Measurements from ENCODE around the gene C15orf61.

The C15orf61 gene

GRCh38 chr15:67512933-67513714 is 7.8 kb upstream of the C15orf61 start:
- no peak for DNase-seq (ENCODE audit: extremely low read depth in 1 of 2, low read depth in 1 of 2)

DNA sequence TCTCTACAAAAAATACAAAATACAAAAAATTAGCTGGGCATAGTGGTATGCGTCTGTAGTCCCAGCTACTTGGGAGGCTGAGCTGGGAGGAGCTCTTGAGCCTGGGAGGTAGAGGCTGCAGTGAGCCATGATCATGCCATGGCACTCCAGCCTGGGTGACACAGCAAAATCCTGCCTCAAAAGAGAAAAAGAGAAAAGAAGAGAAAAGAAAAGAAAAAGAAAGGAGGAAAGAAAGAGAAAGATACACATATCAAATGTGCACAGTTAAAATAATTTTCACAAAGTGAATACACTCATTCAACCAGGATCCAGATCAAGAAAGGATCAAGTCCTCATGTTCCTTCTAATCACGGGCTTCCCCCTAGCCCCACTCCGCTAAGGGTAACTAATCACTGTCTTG is 5.8 kb upstream of the C15orf61 start:
- no peak for DNase-seq (ENCODE audit: extremely low read depth in 1 of 2, low read depth in 1 of 2)

- no peak for DNase-seq (ENCODE audit: extremely low read depth in 1 of 2, low read depth in 1 of 2)
Observed at GRCh38 chr15:67515557-67515956, 5.4 kb upstream of the C15orf61 start.

- DNase-seq (ENCODE audit: extremely low read depth in 1 of 2, low read depth in 1 of 2), result no peak
Observed at GRCh38 chr15:67520321-67521028, 456 bp upstream of the C15orf61 start.

GRCh38 chr15:67521783-67522568 is 1.0 kb downstream of the C15orf61 start:
- no peak for DNase-seq (ENCODE audit: extremely low read depth in 1 of 2, low read depth in 1 of 2)

GRCh38 chr15:67523330-67523729 is 2.4 kb downstream of the C15orf61 start:
- DNase-seq (ENCODE audit: extremely low read depth in 1 of 2, low read depth in 1 of 2), result no peak

DNA sequence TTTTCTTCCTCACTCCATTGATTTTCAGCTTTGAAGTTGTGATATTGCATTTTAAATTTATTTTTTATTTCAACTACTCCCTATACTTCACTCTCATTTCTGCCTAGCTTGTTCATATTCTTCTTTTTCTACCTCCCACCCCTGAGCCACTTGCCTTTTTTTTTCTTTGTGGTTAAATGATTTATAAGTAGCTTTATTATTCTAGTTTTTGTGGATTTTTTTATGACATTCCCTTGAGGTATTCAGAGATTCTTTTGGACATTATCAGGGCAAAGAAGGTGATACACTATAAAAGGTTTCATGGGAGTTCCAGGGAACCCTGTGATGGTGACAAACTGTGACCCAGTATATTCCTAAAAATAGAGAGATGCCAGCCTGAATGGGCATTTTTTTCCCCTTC is 3.3 kb downstream of the C15orf61 start:
- DNase-seq (ENCODE audit: extremely low read depth in 1 of 2, low read depth in 1 of 2), result no peak

DNA sequence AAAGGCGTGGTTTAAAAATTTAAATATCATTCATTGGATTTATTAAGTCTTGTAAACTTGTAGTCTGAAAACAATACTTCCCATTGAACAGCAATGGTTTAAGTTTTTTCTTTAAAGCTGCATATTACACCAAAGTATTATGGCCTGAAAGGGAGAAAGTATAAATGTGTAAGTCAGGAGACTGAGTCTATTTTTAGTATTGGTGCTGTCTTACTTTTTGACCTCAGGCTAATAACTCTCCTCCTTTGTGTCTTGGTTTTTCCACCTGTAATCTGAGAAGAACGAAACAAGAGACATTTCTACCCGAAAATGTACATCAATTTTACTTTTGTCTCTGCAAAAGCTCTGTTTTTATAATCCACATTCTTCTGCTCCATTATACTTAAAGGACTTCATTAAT is 7.6 kb downstream of the C15orf61 start:
- no peak for DNase-seq (ENCODE audit: extremely low read depth in 1 of 2, low read depth in 1 of 2)

GRCh38 chr15:67531379-67531914 is 10.5 kb downstream of the C15orf61 start:
- DNase-seq (ENCODE audit: extremely low read depth in 1 of 2, low read depth in 1 of 2), result no peak

DNA sequence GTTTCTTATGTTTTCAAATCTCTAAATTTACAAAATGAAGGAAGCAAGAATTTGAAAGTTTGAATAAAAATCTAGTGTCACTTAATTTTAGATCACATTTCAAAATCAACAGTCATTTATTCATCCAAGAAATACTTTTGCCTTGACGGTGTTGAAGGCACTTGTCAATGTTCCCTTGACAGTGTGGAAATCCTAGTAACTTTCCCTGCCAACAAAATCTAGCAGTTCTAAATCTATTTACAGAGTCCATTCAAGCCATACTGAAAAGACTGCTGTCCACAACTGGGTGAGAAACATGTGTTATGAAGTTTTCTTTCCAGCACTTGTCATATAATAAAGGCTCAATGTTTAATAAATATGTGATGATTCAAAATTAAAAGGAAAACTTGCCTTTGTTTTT is 12.9 kb downstream of the C15orf61 start:
- no peak for DNase-seq (ENCODE audit: extremely low read depth in 1 of 2, low read depth in 1 of 2)

GRCh38 chr15:67534360-67534759 is 13.4 kb downstream of the C15orf61 start:
- no peak for DNase-seq (ENCODE audit: extremely low read depth in 1 of 2, low read depth in 1 of 2)

GRCh38 chr15:67537771-67538170 is 16.8 kb downstream of the C15orf61 start:
- no peak for DNase-seq (ENCODE audit: extremely low read depth in 1 of 2, low read depth in 1 of 2)

DNA sequence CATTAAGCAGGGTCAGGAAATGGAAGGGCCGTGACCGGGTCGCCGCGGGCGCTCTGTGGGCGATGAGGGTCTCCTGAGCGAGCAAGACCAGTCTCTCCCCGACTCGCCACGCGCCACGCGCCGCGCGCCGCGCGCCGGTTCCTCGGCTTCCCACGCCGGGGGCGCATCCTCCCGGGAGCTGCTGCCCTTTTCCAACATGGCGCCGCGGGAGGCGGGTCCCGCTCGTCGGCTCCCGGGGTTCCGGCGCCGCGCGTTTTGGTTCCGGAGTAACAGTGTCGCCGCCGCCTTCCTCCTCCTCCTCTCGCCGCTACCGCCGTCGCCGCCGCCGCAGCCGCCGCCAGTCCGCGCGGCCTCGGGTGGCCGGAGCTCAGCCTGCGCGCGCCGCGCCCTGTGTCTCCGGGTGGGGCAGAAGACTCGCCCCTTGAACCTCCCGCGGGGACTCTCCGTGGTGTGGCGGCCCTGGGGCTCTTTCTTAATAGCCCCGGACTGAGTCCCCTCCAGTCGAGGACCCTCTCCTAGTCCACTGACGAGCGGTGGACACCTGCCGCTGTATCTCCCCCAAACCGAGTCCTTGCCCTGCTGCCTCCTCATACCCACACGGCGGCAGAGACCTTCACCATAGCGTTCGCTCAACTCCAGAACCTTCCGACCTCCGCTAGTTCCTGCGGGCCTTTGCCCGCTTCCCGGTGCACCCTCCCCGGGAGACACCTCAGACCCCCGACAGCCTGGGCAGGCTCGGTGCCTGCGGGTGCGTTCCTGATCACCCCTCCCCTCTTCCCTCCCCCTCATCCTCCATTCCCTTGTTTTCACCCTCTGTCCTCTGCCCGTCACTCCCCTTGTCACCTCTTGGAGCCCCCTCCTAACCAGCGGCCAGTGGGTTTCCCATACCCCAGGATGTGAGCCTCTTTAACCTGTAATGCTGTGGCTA is 21.8 kb downstream of the C15orf61 start, which contains the start of gene MAP2K5:
Gene MAP2K5, plus strand, starts transcription at position 284 of the 928 bp plus-strand sequence. Its CDS starts 633 bp downstream, at position 917.
- DNase-seq (ENCODE audit: extremely low read depth in 1 of 2, low read depth in 1 of 2), result peak; percentile 70 to 73

DNA sequence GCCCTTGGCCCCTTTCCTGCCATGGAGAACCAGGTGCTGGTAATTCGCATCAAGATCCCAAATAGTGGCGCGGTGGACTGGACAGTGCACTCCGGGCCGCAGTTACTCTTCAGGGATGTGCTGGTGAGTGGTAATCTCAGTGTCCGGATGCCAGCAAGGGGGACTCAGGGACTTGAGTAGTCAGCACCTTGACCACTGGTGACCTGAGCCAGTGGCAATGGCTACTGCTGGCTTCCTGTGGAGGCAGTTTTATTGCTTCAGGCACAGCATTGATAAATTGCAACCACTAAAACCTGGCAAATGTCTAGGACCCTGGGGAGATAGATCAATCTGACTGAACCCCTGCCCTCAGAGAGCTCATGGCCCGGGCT is 22.4 kb downstream of the C15orf61 start:
- no peak for DNase-seq (ENCODE audit: extremely low read depth in 1 of 2, low read depth in 1 of 2)

DNA sequence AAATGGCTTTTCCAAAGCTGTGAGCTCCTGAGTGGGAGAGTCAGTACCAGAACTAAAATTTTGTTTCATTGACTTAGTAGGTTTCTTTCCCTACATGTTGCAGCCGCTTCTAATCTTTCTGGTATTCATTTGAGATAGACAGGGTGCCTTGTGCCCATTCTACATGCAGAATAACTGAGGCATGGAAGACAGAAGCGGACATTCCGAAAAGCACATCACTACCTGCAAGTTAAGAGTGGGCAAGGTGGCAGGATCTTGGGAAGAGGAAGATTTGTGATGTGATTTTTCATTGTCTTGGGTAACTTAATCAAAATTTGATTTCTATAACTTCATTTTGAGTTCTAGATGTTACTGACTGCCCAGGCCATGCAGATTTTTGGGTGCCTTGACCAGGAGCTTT is 23.5 kb downstream of the C15orf61 start:
- DNase-seq (ENCODE audit: extremely low read depth in 1 of 2, low read depth in 1 of 2), result no peak

GRCh38 chr15:67545864-67546263 is 24.9 kb downstream of the C15orf61 start:
- no peak for DNase-seq (ENCODE audit: extremely low read depth in 1 of 2, low read depth in 1 of 2)

- DNase-seq (ENCODE audit: extremely low read depth in 1 of 2, low read depth in 1 of 2), result no peak
Observed at GRCh38 chr15:67547064-67547463, 26.1 kb downstream of the C15orf61 start.

- no peak for DNase-seq (ENCODE audit: extremely low read depth in 1 of 2, low read depth in 1 of 2)
Observed at GRCh38 chr15:67547836-67548235, 26.9 kb downstream of the C15orf61 start.

- no peak for DNase-seq (ENCODE audit: extremely low read depth in 1 of 2, low read depth in 1 of 2)
Observed at GRCh38 chr15:67548236-67548852, 27.4 kb downstream of the C15orf61 start.

Data from stimulated activated CD8-positive, alpha-beta memory T cell treated with anti-CD3 and anti-CD28 coated beads, Interleukin-7, amount 100 ng/mL, for 48 hours (primary cell).